ENCODE data around the gene ADAMTS20.

Gene ADAMTS20

DNA sequence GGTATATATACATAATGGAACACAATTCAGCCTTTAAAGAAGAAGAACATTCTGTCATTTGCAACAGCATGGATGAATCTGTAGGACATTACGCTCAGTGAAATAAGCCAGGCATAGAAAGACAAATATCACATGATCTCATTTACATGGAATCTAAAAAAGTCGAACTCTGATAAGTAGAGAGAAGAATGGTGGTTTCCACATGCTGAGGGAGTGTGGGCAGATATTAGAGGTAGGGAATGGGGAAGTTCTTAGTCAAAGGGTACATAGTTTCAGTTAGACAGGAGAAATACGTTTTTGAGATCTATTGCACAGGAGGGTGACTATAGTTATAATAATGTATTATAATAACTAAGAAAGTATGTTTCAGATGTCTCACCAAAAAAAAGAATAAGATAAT lies 71.4 kb downstream of the ADAMTS20 start:
- H3K4me3 ChIP-seq (ENCODE audit: low read length): no peak overlapping the region
- no peaks in the 10 kb centered on the region for H3K4me1 ChIP-seq (ENCODE audit: control insufficient read depth, low read length)
- no peaks in the 10 kb centered on the region for H3F3A ChIP-seq (ENCODE audit: control insufficient read depth, insufficient read depth)
- no peak overlapping the region for H3K4me2 ChIP-seq (ENCODE audit: low read length)
- H4K20me1 ChIP-seq (ENCODE audit: control insufficient read depth, insufficient read depth, low read depth, low read length): no peaks in the 10 kb centered on the region
- H3K27me3 ChIP-seq (ENCODE audit: control insufficient read depth, low read length): no peaks in the 10 kb centered on the region
- H3K9me3 ChIP-seq (ENCODE audit: control insufficient read depth, insufficient read depth, low read length): no peaks in the 10 kb centered on the region
- H3K9me2 ChIP-seq (replicated peaks; ENCODE audit: control insufficient read depth, low read length): no peaks in the 10 kb centered on the region
- no peak for TF ChIP-seq EZH2phosphoT487 (IDR thresholded peaks at IDR 0.05; ENCODE audit: borderline replicate concordance, low read length)
- TF ChIP-seq, protein P1, sequence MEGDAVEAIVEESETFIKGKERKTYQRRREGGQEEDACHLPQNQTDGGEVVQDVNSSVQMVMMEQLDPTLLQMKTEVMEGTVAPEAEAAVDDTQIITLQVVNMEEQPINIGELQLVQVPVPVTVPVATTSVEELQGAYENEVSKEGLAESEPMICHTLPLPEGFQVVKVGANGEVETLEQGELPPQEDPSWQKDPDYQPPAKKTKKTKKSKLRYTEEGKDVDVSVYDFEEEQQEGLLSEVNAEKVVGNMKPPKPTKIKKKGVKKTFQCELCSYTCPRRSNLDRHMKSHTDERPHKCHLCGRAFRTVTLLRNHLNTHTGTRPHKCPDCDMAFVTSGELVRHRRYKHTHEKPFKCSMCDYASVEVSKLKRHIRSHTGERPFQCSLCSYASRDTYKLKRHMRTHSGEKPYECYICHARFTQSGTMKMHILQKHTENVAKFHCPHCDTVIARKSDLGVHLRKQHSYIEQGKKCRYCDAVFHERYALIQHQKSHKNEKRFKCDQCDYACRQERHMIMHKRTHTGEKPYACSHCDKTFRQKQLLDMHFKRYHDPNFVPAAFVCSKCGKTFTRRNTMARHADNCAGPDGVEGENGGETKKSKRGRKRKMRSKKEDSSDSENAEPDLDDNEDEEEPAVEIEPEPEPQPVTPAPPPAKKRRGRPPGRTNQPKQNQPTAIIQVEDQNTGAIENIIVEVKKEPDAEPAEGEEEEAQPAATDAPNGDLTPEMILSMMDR (IDR thresholded peaks at IDR 0.05; ENCODE audit: low read depth, low read length, poor library complexity, severe bottlenecking): no peak
- no peaks in the 10 kb centered on the region for H3K36me3 ChIP-seq (ENCODE audit: control insufficient read depth, low read length)
- H3K27ac ChIP-seq (ENCODE audit: low read depth, low read length): no peak overlapping the region
- H3K79me2 ChIP-seq (ENCODE audit: control insufficient read depth, low read length): no peaks in the 10 kb centered on the region

- TF ChIP-seq EZH2phosphoT487 (IDR thresholded peaks at IDR 0.05; ENCODE audit: borderline replicate concordance, low read length): no peak
- TF ChIP-seq, protein P1 (IDR thresholded peaks at IDR 0.05; ENCODE audit: low read depth, low read length, poor library complexity, severe bottlenecking): no peak
- Histone ChIP-seq H3K36me3 (ENCODE audit: control insufficient read depth, low read length) (no peaks in the 10 kb centered on the region), H3K4me2 (ENCODE audit: low read length) (no peak overlapping the region), H3K9me3 (ENCODE audit: control insufficient read depth, insufficient read depth, low read length) (no peaks in the 10 kb centered on the region), H3K4me3 (ENCODE audit: low read length) (no peak overlapping the region), H4K20me1 (ENCODE audit: control insufficient read depth, insufficient read depth, low read depth, low read length) (no peaks in the 10 kb centered on the region), H3K9me2 (replicated peaks; ENCODE audit: control insufficient read depth, low read length) (no peaks in the 10 kb centered on the region), H3K27ac (ENCODE audit: low read depth, low read length) (no peak overlapping the region), H3K4me1 (ENCODE audit: control insufficient read depth, low read length) (no peaks in the 10 kb centered on the region), H3F3A (ENCODE audit: control insufficient read depth, insufficient read depth) (no peaks in the 10 kb centered on the region), H3K79me2 (ENCODE audit: control insufficient read depth, low read length) (no peaks in the 10 kb centered on the region), H3K27me3 (ENCODE audit: control insufficient read depth, low read length) (no peaks in the 10 kb centered on the region)
Measured at GRCh38 chr12:43462741-43463140, 89.3 kb downstream of the ADAMTS20 start.

- no peaks in the 10 kb centered on the region for H3K9me3 ChIP-seq (ENCODE audit: control insufficient read depth, insufficient read depth, low read length)
Measured at GRCh38 chr12:43462080-43462479, 89.9 kb downstream of the ADAMTS20 start.

More at GRCh38 chr12:43462080-43462479, 89.9 kb downstream of the ADAMTS20 start:
- H4K20me1 ChIP-seq (ENCODE audit: control insufficient read depth, insufficient read depth, low read depth, low read length): no peaks in the 10 kb centered on the region
- H3K4me1 ChIP-seq (ENCODE audit: control insufficient read depth, low read length): no peaks in the 10 kb centered on the region
- no peaks in the 10 kb centered on the region for H3K79me2 ChIP-seq (ENCODE audit: control insufficient read depth, low read length)
- H3K27ac ChIP-seq (ENCODE audit: low read depth, low read length): no peak overlapping the region
- H3K4me3 ChIP-seq (ENCODE audit: low read length): no peak overlapping the region
- TF ChIP-seq EZH2phosphoT487 (IDR thresholded peaks at IDR 0.05; ENCODE audit: borderline replicate concordance, low read length): no peak
- TF ChIP-seq, protein P1 (IDR thresholded peaks at IDR 0.05; ENCODE audit: low read depth, low read length, poor library complexity, severe bottlenecking): no peak
- H3K9me2 ChIP-seq (replicated peaks; ENCODE audit: control insufficient read depth, low read length): no peaks in the 10 kb centered on the region
- H3F3A ChIP-seq (ENCODE audit: control insufficient read depth, insufficient read depth): no peaks in the 10 kb centered on the region
- H3K27me3 ChIP-seq (ENCODE audit: control insufficient read depth, low read length): no peaks in the 10 kb centered on the region
- H3K4me2 ChIP-seq (ENCODE audit: low read length): no peak overlapping the region
- no peaks in the 10 kb centered on the region for H3K36me3 ChIP-seq (ENCODE audit: control insufficient read depth, low read length)
